ENCODE results near the gene CHTF18.

The CHTF18 gene

GRCh38 chr16:795580-796229, 7.3 kb downstream of the CHTF18 start:
- H3K27me3 ChIP-seq (replicated peaks; ENCODE audit: control insufficient read depth, insufficient read depth, low read length): no peaks in the 10 kb centered on the region; the same call in 1 of the 2 replicates
- no peak for DNase-seq (ENCODE audit: extremely low read depth, insufficient read length)
- peaks cover 7% of the 10 kb centered on the region for H3K36me3 ChIP-seq (ENCODE audit: control insufficient read depth, insufficient read depth, low read length)
- TF ChIP-seq, protein P1, sequence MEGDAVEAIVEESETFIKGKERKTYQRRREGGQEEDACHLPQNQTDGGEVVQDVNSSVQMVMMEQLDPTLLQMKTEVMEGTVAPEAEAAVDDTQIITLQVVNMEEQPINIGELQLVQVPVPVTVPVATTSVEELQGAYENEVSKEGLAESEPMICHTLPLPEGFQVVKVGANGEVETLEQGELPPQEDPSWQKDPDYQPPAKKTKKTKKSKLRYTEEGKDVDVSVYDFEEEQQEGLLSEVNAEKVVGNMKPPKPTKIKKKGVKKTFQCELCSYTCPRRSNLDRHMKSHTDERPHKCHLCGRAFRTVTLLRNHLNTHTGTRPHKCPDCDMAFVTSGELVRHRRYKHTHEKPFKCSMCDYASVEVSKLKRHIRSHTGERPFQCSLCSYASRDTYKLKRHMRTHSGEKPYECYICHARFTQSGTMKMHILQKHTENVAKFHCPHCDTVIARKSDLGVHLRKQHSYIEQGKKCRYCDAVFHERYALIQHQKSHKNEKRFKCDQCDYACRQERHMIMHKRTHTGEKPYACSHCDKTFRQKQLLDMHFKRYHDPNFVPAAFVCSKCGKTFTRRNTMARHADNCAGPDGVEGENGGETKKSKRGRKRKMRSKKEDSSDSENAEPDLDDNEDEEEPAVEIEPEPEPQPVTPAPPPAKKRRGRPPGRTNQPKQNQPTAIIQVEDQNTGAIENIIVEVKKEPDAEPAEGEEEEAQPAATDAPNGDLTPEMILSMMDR (IDR thresholded peaks at IDR 0.05; ENCODE audit: insufficient read depth, low read length, poor library complexity, severe bottlenecking): no peak
- H3K4me3 ChIP-seq (replicated peaks; ENCODE audit: low read depth, low read length): no peak overlapping the region

DNA sequence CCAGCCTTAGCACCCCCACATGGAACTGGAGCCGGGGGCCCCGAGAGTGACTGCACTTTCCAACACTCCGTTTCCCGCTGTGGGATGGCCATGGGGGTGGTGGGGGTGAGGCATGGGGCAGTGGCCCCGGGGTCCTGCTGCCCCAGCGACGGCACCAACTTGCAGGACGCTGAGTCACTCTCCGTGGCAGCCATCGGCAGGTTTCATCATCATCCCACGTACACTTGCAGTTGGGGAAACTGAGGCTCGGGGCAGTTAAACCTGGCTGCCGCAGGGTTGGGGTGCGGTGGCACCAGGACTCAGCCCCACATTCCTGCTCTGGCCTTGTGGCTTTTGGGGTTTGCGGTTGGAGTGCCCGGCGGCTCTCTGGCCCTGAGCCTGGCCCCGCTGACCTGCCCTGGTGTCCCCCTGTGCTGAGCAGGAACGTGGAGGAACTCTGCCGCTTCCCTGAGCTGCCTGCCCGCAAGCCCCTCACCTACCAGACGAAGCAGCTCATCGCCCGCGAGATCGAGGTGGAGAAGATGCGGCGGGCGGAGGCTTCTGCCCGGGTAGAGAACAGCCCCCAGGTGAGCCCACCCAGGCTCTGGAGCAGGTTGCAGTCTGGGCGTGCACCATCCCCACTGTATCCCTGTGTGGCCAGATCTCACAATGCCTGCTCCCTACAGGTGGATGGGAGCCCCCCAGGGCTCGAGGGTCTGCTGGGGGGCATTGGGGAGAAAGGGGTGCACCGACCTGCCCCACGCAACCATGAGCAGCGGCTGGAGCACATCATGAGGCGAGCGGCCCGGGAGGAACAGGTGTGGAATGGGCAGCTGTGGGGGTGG, 8.1 kb downstream of the CHTF18 start:
- H3K36me3 ChIP-seq (ENCODE audit: control insufficient read depth, insufficient read depth, low read length): peaks cover 6% of the 10 kb centered on the region
- no peak for DNase-seq (ENCODE audit: extremely low read depth, insufficient read length)
- no peak overlapping the region for H3K4me3 ChIP-seq (replicated peaks; ENCODE audit: low read depth, low read length)
- TF ChIP-seq, protein P1 (IDR thresholded peaks at IDR 0.05; ENCODE audit: insufficient read depth, low read length, poor library complexity, severe bottlenecking): no peak
- no peaks in the 10 kb centered on the region; the same call in 1 of the 2 replicates for H3K27me3 ChIP-seq (replicated peaks; ENCODE audit: control insufficient read depth, insufficient read depth, low read length)

GRCh38 chr16:797120-797420, 8.7 kb downstream of the CHTF18 start:
- H3K36me3 ChIP-seq (ENCODE audit: control insufficient read depth, insufficient read depth, low read length): peaks cover 3% of the 10 kb centered on the region
- TF ChIP-seq, protein P1 (IDR thresholded peaks at IDR 0.05; ENCODE audit: insufficient read depth, low read length, poor library complexity, severe bottlenecking): no peak
- no peak for DNase-seq (ENCODE audit: extremely low read depth, insufficient read length)
- no peaks in the 10 kb centered on the region; the same call in 1 of the 2 replicates for H3K27me3 ChIP-seq (replicated peaks; ENCODE audit: control insufficient read depth, insufficient read depth, low read length)
- no peak overlapping the region for H3K4me3 ChIP-seq (replicated peaks; ENCODE audit: low read depth, low read length)

DNA sequence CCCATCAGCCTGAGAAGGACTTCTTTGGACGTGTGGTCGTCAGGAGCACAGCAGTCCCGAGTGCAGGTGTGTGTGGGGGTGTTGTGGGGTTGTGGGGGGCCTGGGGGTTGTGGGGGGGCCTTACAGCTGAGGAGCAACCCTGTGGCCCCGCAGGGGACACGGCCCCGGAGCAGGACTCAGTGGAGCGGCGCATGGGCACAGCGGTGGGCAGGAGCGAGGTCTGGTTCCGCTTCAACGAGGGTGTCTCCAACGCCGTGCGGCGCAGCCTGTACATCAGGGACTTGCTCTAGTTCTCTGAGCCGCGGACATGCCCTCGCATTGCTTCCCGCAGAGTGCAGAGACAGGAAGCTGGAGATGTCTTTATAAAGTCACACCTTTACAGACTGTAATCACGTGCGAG, 9.3 kb downstream of the CHTF18 start:
- Histone ChIP-seq H3K27me3 (replicated peaks; ENCODE audit: control insufficient read depth, insufficient read depth, low read length) (no peaks in the 10 kb centered on the region; the same call in 1 of the 2 replicates), H3K4me3 (replicated peaks; ENCODE audit: low read depth, low read length) (no peak overlapping the region), H3K36me3 (ENCODE audit: control insufficient read depth, insufficient read depth, low read length) (peaks cover 3% of the 10 kb centered on the region)
- TF ChIP-seq, protein P1 (IDR thresholded peaks at IDR 0.05; ENCODE audit: insufficient read depth, low read length, poor library complexity, severe bottlenecking): no peak
- no peak for DNase-seq (ENCODE audit: extremely low read depth, insufficient read length)

- TF ChIP-seq, protein P1 (IDR thresholded peaks at IDR 0.05; ENCODE audit: insufficient read depth, low read length, poor library complexity, severe bottlenecking): no peak
- Histone ChIP-seq H3K4me3 (replicated peaks; ENCODE audit: low read depth, low read length) (no peak overlapping the region), H3K36me3 (ENCODE audit: control insufficient read depth, insufficient read depth, low read length) (peaks cover 3% of the 10 kb centered on the region), H3K27me3 (replicated peaks; ENCODE audit: control insufficient read depth, insufficient read depth, low read length) (no peaks in the 10 kb centered on the region; the same call in 1 of the 2 replicates)
- no peak for DNase-seq (ENCODE audit: extremely low read depth, insufficient read length)
These were observed 10.2 kb downstream of the CHTF18 start for GRCh38 chr16:798666-799065.
